Natural killer cell treated with Interleukin-12 subunit alpha and Interleukin-12 subunit beta and Interleukin-15 and Interleukin-18, amount 100 ng/mL, for 72 hours (primary cell): ENCODE results near the gene AHSA1. TPM values are rescaled to one million over a fixed set of nuclear protein-coding genes. Genes with fewer than 3 reads are reported as not detected.

Source experiments
- ATAC-seq, 2 donors: fragments of 150-1000 bp; cut with Tn5 transposase in 1 of 2; sonication (Bioruptor Pico), chemical (Tn5 transposase) in 1 of 2; 2 replicates each; pipeline ENCODE4 v1.10.0; 2021
- DNase-seq: peaks from one replicate; pipeline ENCODE4 v3.0.0; 2022; ENCODE audit warnings: low spot score
- H3K27ac Mint-ChIP-seq, 2 donors: 1 replicate in 1 of 2; 2 replicates in 1 of 2; pipeline ENCODE4 v1.8.0; 2022; ENCODE audit warnings: mixed read lengths in 2 of 2, mild to moderate bottlenecking in 1 of 2, moderate library complexity in 1 of 2
- H3K27me3 Mint-ChIP-seq, 2 donors: 1 replicate in 1 of 2; 2 replicates in 1 of 2; pipeline ENCODE4 v1.8.0; 2022; ENCODE audit warnings: mixed read lengths in 2 of 2
- H3K36me3 Mint-ChIP-seq: one replicate; pipeline ENCODE4 v1.8.0; 2022; ENCODE audit warnings: mixed read lengths
- H3K4me1 Mint-ChIP-seq, 2 donors: 1 replicate in 1 of 2; 2 replicates in 1 of 2; pipeline ENCODE4 v1.8.0; 2022; ENCODE audit warnings: low read depth in 2 of 2, mixed read lengths in 2 of 2, mild to moderate bottlenecking in 1 of 2
- H3K4me3 Mint-ChIP-seq: one replicate; pipeline ENCODE4 v1.8.0; 2022; ENCODE audit warnings: mixed read lengths
- H3K9me3 Mint-ChIP-seq: 2 replicates; pipeline ENCODE4 v1.8.0; 2022; ENCODE audit warnings: mixed read lengths
- total RNA-seq, 2 donors: library from RNA; stranded (reverse); gene quantifications; one replicate each; pipeline ENCODE4 v1.2.3, GENCODE V29; 2022

Gene AHSA1
- total RNA-seq, 2 donors from 2014 or later = 214 to 245 TPM

GRCh38 chr14:77457115-77457521, 775 bp upstream of the AHSA1 start:
- Mint-ChIP-seq H3K4me3 (peak overlapping the region; percentile 100), H3K27ac (peak overlapping the region; percentile 98), H3K9me3 (no peaks in the 10 kb centered on the region), H3K4me1 (peaks cover 31 to 41% of the 10 kb centered on the region in 2 donors), H3K36me3 (peaks cover 39% of the 10 kb centered on the region), H3K27me3 (no peaks in the 10 kb centered on the region)
- DNase-seq = no peak
- ATAC-seq = peak in 1 of 2 donors; percentile 4

GRCh38 chr14:77458249-77458950, 507 bp downstream of the AHSA1 start:
- Mint-ChIP-seq H3K27ac (peak overlapping the region; percentile 98), H3K36me3 (peaks cover 37% of the 10 kb centered on the region), H3K4me3 (peak overlapping the region; percentile 100), H3K27me3 (no peaks in the 10 kb centered on the region), H3K4me1 (peaks cover 34 to 41% of the 10 kb centered on the region in 2 donors), H3K9me3 (no peaks in the 10 kb centered on the region)
- peak; percentile 1 to 12 for ATAC-seq
- DNase-seq = no peak

- Mint-ChIP-seq H3K9me3 (no peaks in the 10 kb centered on the region), H3K4me1 (peaks cover 36 to 41% of the 10 kb centered on the region in 2 donors), H3K27me3 (no peaks in the 10 kb centered on the region), H3K4me3 (peak overlapping the region; percentile 100), H3K36me3 (peaks cover 36% of the 10 kb centered on the region), H3K27ac (peak overlapping the region; percentile 98)
- no peak for ATAC-seq
- peak; percentile 70 for DNase-seq
Measured at GRCh38 chr14:77459072-77459723, 1.3 kb downstream of the AHSA1 start.

- Mint-ChIP-seq H3K27ac (no peak overlapping the region), H3K9me3 (no peaks in the 10 kb centered on the region), H3K4me1 (peaks cover 0 to 3% of the 10 kb centered on the region in 2 donors), H3K27me3 (no peaks in the 10 kb centered on the region), H3K36me3 (peaks cover 27% of the 10 kb centered on the region), H3K4me3 (no peak overlapping the region)
- no peak for DNase-seq
- ATAC-seq = no peak
Measured at GRCh38 chr14:77467801-77468200, 9.9 kb downstream of the AHSA1 start.

GRCh38 chr14:77469067-77469505, 11.2 kb downstream of the AHSA1 start:
- no peak overlapping the region for H3K4me3 Mint-ChIP-seq
- peaks cover 27% of the 10 kb centered on the region for H3K36me3 Mint-ChIP-seq

GRCh38 chr14:77469539-77469938, 11.6 kb downstream of the AHSA1 start:
- peaks cover 27% of the 10 kb centered on the region for H3K36me3 Mint-ChIP-seq
- H3K4me1 Mint-ChIP-seq = no peaks in the 10 kb centered on the region

More at GRCh38 chr14:77469067-77469505, 11.2 kb downstream of the AHSA1 start:
- Mint-ChIP-seq H3K27ac (no peak overlapping the region), H3K4me1 (no peaks in the 10 kb centered on the region), H3K27me3 (no peaks in the 10 kb centered on the region), H3K9me3 (no peaks in the 10 kb centered on the region)
- DNase-seq (no peak), ATAC-seq (no peak)

GRCh38 chr14:77470224-77470870, 12.5 kb downstream of the AHSA1 start:
- no peak for DNase-seq

More at GRCh38 chr14:77469539-77469938, 11.6 kb downstream of the AHSA1 start:
- DNase-seq (no peak), ATAC-seq (no peak)
- H3K4me3 Mint-ChIP-seq = no peak overlapping the region
- H3K27me3 Mint-ChIP-seq = no peaks in the 10 kb centered on the region
- no peaks in the 10 kb centered on the region for H3K9me3 Mint-ChIP-seq
- H3K27ac Mint-ChIP-seq = no peak overlapping the region

GRCh38 chr14:77473921-77474320, 16.0 kb downstream of the AHSA1 start:
- H3K4me1 Mint-ChIP-seq = no peaks in the 10 kb centered on the region
- ATAC-seq = no peak
- H3K9me3 Mint-ChIP-seq = no peaks in the 10 kb centered on the region
- H3K27me3 Mint-ChIP-seq = no peaks in the 10 kb centered on the region
- DNase-seq = no peak
- H3K36me3 Mint-ChIP-seq = peaks cover 7% of the 10 kb centered on the region
- no peak overlapping the region for H3K4me3 Mint-ChIP-seq
- no peak overlapping the region for H3K27ac Mint-ChIP-seq

More at GRCh38 chr14:77470224-77470870, 12.5 kb downstream of the AHSA1 start:
- no peak overlapping the region for H3K27ac Mint-ChIP-seq
- no peaks in the 10 kb centered on the region for H3K4me1 Mint-ChIP-seq
- no peak for ATAC-seq
- no peaks in the 10 kb centered on the region for H3K27me3 Mint-ChIP-seq
- no peak overlapping the region for H3K4me3 Mint-ChIP-seq
- H3K36me3 Mint-ChIP-seq = peaks cover 19% of the 10 kb centered on the region
- no peaks in the 10 kb centered on the region for H3K9me3 Mint-ChIP-seq

- H3K27me3 Mint-ChIP-seq = no peaks in the 10 kb centered on the region
- no peak overlapping the region for H3K27ac Mint-ChIP-seq
- H3K4me3 Mint-ChIP-seq = no peak overlapping the region
- H3K4me1 Mint-ChIP-seq = no peaks in the 10 kb centered on the region
- peaks cover under 1% of the 10 kb centered on the region for H3K36me3 Mint-ChIP-seq
- no peak for ATAC-seq
- DNase-seq = no peak
- H3K9me3 Mint-ChIP-seq = no peaks in the 10 kb centered on the region
Measured at GRCh38 chr14:77474479-77475177, 16.7 kb downstream of the AHSA1 start.

GRCh38 chr14:77475432-77476115, 17.7 kb downstream of the AHSA1 start:
- H3K27me3 Mint-ChIP-seq = no peaks in the 10 kb centered on the region
- no peak for DNase-seq
- H3K27ac Mint-ChIP-seq = no peak overlapping the region
- H3K36me3 Mint-ChIP-seq = no peaks in the 10 kb centered on the region
- no peaks in the 10 kb centered on the region for H3K9me3 Mint-ChIP-seq
- ATAC-seq = peak; percentile 8 to 37
- no peaks in the 10 kb centered on the region for H3K4me1 Mint-ChIP-seq
- no peak overlapping the region for H3K4me3 Mint-ChIP-seq

- Mint-ChIP-seq H3K27me3 (no peaks in the 10 kb centered on the region), H3K36me3 (no peaks in the 10 kb centered on the region), H3K4me1 (no peaks in the 10 kb centered on the region), H3K27ac (no peak overlapping the region), H3K9me3 (no peaks in the 10 kb centered on the region), H3K4me3 (no peak overlapping the region)
- no peak for DNase-seq
- ATAC-seq = no peak
Measured at GRCh38 chr14:77478029-77478428, 20.1 kb downstream of the AHSA1 start.

- no peak overlapping the region for H3K27ac Mint-ChIP-seq
- H3K27me3 Mint-ChIP-seq = no peaks in the 10 kb centered on the region
Measured at GRCh38 chr14:77478796-77479195, 20.9 kb downstream of the AHSA1 start.

GRCh38 chr14:77482422-77482821, 24.5 kb downstream of the AHSA1 start:
- no peaks in the 10 kb centered on the region for H3K4me1 Mint-ChIP-seq
- H3K27me3 Mint-ChIP-seq = no peaks in the 10 kb centered on the region
- H3K27ac Mint-ChIP-seq = peak overlapping the region in 1 of 2 donors; percentile 55
- no peak overlapping the region for H3K4me3 Mint-ChIP-seq
- DNase-seq (no peak), ATAC-seq (no peak)
- H3K9me3 Mint-ChIP-seq = no peaks in the 10 kb centered on the region
- H3K36me3 Mint-ChIP-seq = no peaks in the 10 kb centered on the region

More at GRCh38 chr14:77478796-77479195, 20.9 kb downstream of the AHSA1 start:
- H3K36me3 Mint-ChIP-seq = no peaks in the 10 kb centered on the region
- no peaks in the 10 kb centered on the region for H3K4me1 Mint-ChIP-seq
- H3K9me3 Mint-ChIP-seq = no peaks in the 10 kb centered on the region
- H3K4me3 Mint-ChIP-seq = no peak overlapping the region
- ATAC-seq = no peak
- no peak for DNase-seq
